NCI-H524 (cell line): ENCODE data around the gene AGER.
A peak's percentile ranks its signal among the peaks of the same experiment; 100 is the strongest.
"Not testable (repeated sequence)": the region's sequence is repeated elsewhere in the genome, so short reads cannot be mapped to it uniquely, and the experiment has no call there.

Experiments used
- DNase-seq, 2 experiments: peaks; one replicate each; lab custom pipeline; 2025; lab: John Stamatoyannopoulos, UW

The AGER gene

DNA sequence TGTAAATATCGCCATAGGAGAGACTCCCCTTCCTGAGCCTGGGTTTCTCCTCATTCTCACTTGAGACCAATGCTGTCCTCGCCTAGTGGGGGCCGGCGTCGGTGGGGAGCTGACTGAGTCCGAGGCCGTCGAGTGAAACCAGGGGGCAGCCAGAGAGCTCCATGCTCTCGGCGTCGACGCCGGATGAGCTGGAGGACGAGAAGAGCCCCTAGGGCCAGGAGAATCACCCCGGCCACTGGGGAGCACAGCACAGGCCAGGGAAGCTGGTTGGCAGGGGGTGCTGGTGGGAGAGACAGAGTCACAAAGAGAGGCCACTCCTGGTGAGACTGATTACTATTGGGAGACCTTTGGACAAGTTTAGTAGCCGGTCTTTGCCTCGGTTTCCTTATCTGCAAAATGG is 14.8 kb upstream of the AGER start:
- no peak for DNase-seq

DNA sequence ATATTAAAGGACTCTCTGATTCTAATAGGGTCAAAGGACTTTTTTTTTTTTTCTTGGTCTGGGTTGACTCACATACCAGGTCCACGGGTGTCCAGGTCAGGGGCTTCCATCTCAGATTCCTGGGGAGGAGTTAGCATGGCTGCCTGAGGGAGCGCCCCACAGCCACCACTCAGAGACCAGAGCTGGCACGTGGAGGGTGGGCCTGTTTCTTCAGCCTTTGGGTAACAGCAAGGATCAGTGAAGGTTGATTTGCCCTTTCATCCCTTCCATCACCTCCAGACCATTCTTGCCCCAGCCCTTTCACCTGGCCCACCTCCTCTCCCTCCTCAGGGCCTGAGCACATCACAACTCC is 14.3 kb upstream of the AGER start:
- no peak for DNase-seq

GRCh38 chr6:32196682-32197616 is 12.9 kb upstream of the AGER start:
- DNase-seq, result peak in 1 of 2 experiments; percentile 48

- peak; percentile 84 to 85 for DNase-seq
Observed at GRCh38 chr6:32195902-32196681, 12.0 kb upstream of the AGER start.

GRCh38 chr6:32195652-32195901 is 11.5 kb upstream of the AGER start:
- DNase-seq, result peak; percentile 99

- DNase-seq, result peak; percentile 51 to 61
Observed at GRCh38 chr6:32194825-32195651, 11.0 kb upstream of the AGER start.

DNA sequence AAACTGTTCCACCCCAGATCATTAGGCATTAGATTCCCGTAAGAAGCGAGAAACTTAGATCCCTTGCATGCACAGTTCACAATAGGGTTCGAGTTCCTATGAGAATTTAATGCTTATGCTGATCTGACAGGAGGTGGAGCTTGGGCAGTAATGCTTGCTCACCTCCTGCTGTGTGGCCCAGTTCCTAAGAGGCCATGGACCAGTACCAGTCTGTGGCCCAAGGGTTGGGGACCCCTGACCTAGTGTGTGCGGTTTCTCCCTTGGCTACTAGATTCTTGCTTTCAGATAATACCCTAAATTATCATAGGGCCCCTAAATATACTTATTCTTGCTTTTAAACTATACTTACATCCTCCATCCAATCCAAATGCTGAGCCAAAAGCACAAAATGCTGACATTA is 10.3 kb upstream of the AGER start:
- no peak for DNase-seq

GRCh38 chr6:32193096-32193495 is 9.0 kb upstream of the AGER start:
- not testable (repeated sequence) for DNase-seq

DNA sequence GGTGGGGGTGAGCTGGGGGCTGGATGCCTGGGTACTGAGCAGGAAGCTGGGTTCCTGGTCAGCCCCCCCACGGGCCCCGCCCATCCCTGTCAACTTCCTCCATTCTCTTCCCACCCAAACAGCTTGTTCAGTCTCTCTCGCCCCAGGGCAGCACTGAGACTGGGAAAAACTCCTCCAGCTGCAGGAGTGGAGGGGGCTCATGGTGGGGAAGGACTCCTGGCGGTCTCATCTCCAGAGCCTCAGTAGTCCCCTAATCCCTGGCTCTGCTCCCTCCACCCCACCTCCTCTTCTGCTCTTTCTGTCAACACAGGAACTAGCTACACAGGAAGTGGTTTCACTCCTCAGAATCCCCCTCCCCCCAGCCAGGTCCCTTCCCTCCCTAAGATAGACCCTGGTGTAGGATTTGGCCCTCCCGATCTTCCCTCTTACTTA is 8.6 kb upstream of the AGER start, which contains the start of gene GPSM3:
Gene GPSM3, minus strand, starts transcription at position 36 of the 432 bp plus-strand sequence. CDS start 130 bp downstream, outside the sequence.
- DNase-seq, result no peak

GRCh38 chr6:32191696-32192607 is 7.9 kb upstream of the AGER start:
- DNase-seq, result no peak

DNA sequence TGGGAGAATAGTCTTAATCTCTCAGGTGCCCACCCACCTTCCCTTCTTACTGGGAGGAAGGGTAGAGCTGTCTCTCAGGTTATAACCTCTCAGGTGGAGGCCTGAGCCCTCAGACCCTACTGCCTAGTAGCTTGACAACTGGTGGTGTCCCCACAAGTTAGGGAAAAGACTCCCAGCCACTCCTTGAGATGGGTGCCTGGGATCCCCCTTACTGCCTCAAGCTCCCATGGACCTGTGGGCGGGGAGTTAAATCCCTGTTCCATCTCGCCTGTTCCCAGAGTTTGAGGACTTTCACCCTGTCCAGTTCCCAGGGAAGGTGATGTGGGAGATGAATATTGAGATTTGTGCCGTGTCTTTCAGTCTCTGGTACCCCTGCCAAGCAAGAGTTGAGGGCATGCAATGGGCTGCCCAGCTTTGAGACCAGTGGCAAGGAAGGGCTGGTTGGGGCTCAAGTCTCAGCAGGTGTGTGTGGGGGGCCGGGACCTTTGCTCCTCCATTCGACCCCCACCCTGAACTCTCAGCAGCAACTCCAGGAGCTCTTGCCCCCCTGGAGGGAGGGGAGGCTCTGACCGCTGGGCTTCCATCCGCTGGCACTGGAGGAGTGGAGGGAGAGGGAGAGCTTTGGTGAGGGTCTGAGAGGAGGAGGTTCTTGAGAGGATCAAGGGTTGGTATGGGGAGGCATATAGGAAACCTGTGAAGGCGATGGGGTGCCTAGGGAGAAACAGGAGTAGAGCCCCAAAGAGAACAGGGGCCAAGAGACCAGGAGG is 7.0 kb upstream of the AGER start:
- no peak for DNase-seq

DNA sequence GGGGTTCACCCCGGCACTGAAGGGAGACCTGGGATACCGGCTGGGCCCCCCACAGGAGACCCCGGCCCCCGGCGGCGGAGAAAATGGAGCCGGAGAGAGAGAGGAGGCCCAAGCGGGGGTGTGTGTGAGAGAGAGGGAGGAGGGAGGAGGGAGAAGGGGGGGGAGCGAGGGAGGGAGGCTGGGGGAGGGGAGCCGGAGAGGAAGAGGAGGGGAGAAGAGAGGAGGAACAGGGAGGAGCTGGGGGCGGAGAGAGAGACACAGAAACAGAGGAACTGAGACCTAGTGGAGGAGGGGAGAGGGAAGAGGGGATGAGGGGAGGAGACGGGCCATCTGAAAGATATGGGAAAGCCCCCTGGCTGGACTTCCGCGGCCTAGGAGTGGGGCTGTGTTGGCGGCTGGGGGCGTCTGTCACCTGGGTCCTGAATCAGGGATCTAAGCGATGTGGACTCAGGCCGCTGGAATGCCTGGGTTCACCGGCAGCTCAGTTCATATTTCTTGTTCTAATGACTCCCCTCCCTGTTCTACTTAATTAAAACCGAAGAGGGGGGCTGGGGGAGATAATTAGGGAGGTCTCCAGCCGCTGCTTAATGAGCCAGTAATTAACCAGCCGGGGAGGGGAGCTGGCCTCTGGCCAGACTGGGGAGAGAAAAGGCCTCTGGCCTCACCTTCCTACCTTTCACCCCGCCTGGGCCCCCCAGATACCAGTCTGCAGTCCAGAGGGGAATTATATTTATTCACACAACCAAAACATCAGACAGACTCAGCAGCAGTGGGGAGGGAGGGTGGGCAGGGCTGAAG is 6.2 kb upstream of the AGER start, which contains the start of gene PBX2:
Gene PBX2, minus strand, starts transcription at position 149 of the 798 bp plus-strand sequence. CDS start 287 bp downstream, outside the sequence.
- peak; percentile 80 to 83 for DNase-seq

DNA sequence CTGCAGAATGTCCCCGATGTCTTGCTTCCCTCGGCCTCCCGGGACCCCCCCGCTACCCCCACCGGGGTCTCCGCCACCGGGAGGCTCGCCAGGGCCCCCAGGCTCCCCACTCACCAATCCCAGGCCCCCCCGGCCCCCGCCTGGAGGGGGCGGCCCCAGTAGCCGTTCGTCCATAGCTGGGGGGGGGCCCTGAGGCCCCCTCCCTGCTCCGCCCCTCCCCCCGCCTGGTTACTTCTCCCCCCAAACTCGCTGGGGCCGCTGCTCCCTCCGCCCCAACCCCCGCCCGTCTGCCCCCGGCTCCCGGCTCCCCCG is 5.6 kb upstream of the AGER start:
- no peak for DNase-seq

DNA sequence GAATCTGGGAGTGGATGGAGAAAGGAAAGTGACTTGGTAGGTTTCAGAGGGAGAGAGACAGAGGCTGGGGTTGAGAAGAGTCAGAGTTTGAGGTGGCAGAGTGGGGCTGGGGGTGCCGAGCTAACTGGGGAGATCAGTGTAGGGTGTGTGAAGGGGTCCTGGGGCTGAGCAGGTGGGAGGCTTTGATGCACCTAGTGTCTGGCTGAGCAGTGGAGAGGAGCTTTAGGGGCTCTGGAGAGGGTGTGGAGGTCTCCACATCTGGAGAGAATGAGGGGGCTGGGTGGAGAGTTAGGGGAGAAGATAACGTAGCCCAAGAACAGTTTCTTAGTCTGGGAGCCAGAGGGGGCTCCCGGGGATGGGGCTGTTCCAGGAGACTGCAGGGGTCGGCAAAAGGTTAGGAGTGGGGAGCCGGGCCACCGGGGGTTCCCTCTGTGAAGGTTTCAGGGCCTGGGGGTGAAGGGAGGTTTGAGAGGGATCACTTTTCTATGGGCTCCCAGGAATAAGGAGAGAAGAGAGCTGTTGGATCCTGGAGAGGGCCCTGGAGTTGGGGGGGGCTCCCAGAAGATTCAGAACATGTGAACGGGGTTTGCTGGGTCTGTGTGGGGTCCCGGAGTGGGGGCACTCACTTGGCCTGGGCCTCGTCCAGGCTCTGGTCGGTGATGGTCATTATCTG is 5.2 kb upstream of the AGER start:
- DNase-seq, result no peak

GRCh38 chr6:32188381-32189068 is 4.5 kb upstream of the AGER start:
- no peak for DNase-seq

DNA sequence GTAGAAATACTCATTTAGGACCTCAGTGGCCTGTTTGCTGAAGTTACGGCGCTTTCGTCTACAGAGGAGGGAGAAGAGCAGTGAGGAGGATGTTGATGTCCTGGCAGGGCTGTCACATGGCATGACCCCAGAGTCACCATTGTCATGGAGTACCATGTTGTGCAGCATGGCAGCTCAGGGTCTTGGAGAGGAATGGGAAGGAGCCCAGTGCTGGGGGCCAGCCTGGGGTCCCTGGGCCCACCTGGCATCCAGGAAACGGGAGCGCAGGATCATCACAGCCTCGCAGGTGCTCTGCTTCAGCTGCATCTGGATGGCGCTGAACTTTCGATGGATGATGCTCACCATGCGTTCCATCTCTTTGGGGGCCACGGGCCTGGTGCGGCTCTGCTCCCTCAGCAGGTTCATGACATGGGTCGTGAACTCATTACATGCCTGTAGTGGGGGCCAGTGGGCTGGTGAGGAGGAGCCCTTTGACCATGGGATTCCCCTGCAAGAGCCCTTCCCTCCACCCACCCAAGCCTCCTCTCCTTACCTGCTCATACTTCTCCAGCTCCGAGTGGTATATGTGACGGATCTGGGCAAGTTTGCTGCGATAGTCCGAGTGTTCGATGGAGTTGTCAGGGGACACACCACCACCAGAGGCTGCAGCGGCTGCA is 3.8 kb upstream of the AGER start:
- DNase-seq, result not testable (repeated sequence)

DNA sequence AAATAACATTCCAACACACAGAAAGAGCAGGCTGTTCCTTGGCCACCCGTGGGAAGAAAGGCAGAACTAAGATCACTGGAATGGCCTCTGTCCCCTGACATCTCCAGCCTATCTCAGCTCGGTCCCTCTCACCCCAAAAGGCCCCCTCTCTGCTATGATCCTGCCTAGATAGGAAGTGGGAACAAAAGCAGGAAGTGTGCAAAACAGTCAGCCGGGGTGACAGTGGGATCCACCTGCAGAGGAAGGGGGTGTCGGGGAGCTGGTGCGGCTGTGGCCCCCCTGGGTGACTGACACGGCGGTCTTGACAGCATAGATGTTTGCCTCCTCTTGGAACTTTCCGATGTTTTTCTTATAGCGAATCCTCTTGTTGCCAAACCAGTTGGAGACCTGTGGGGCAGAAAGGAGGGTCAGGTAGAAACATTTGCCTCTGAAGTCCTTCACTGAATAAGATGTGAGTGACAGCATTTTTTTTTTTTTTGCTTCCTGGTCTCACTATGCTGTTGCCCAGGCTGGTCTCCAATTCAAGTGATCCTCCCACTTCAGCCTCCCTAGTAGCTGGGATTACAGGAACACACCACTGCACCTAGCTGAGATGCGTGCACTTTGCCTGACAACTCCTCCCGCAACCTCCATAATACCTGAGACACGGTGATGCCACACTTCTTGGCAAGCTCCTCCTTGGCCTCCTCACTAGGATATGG is 3.1 kb upstream of the AGER start:
- no peak for DNase-seq
